Activated CD4-positive, alpha-beta memory T cell treated with anti-CD3 and anti-CD28 coated beads, Interleukin-2, amount 10 ng/mL, durations not matched to agents 7 days and 5 days (primary cell): ENCODE results near the gene CLDN15. TPM values are rescaled to one million over a fixed set of nuclear protein-coding genes. Genes with fewer than 3 reads are reported as not detected.

Source experiments
- CTCF ChIA-PET: fragments of 350-600 bp; sonication (Branson Sonifier 250); formaldehyde crosslinking; loops from one replicate; lab custom pipeline; 2021; ENCODE audit warnings: antibody characterized with exemption, inconsistent platforms; lab: Charles Lee
- POLR2A ChIA-PET: fragments of 350-600 bp; sonication (Branson Sonifier 250); formaldehyde crosslinking; loops from one replicate; lab custom pipeline; 2021; ENCODE audit warnings: antibody characterized with exemption; lab: Charles Lee
- DNase-seq: peaks from one replicate; pipeline ENCODE4 v3.0.0-alpha.2; 2020
- H3K27ac Mint-ChIP-seq: one replicate; pipeline ENCODE4 v1.8.0; 2021; ENCODE audit warnings: mild to moderate bottlenecking, mixed read lengths
- H3K27me3 Mint-ChIP-seq: one replicate; pipeline ENCODE4 v1.8.0; 2021; ENCODE audit warnings: mixed read lengths
- H3K36me3 Mint-ChIP-seq: one replicate; pipeline ENCODE4 v1.8.0; 2021; ENCODE audit warnings: low read depth, mixed read lengths
- H3K4me1 Mint-ChIP-seq: one replicate; pipeline ENCODE4 v1.8.0; 2021; ENCODE audit warnings: mixed read lengths
- H3K4me3 Mint-ChIP-seq: one replicate; pipeline ENCODE4 v1.8.0; 2021; ENCODE audit warnings: mild to moderate bottlenecking, mixed read lengths
- H3K9me3 Mint-ChIP-seq: one replicate; pipeline ENCODE4 v1.8.0; 2021; ENCODE audit warnings: mixed read lengths
- total RNA-seq, 2 experiments: library from RNA; stranded (reverse); gene quantifications; one replicate each; pipeline ENCODE4 v1.2.3, GENCODE V29; 2021

The CLDN15 gene
- total RNA-seq, 2 experiments from 2014 or later = 19.7 to 20.6 TPM

DNA sequence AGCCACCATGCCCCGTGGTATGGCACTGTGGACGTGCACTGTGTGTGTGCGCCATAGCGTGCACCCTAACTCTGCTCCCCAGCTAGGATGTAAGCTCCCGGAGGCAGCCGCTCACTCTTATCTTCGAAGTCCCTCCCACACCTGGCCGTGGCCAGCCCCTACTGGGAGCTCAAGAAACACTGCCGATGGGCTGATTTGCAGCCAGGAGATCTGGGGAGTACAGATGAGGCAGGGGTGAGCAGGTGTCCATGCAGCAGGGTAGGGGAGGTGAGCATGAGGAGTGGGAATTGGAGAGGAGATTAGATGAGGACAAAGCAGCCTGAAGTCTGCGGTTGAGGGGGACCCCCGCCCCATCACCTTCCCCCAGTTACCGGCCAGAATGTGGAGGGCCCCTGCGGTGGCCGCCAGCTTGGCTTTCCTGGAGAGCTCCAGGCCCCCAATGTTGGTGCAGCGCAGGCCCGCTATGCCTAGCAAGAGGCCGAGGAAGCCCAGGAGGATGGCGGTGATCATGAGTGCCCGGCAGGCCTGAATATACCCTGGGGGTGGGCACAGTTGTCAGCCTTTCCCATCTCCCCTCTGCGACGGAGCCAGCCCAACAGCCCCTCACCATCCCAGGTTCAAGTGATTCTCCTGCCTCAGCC lies 3.6 kb downstream of the CLDN15 start:
- Mint-ChIP-seq H3K27ac (no peak overlapping the region), H3K4me3 (no peak overlapping the region), H3K9me3 (no peaks in the 10 kb centered on the region), H3K36me3 (peaks cover 7% of the 10 kb centered on the region), H3K4me1 (peaks cover 2% of the 10 kb centered on the region), H3K27me3 (no peaks in the 10 kb centered on the region)
- CTCF ChIA-PET = interaction anchor here (1.6 to 2.1 kb wide), 2 partner anchors 10 to 90 kb away, joined by 3 to 11 read pairs; no protein-coding TSS in a partner anchor
- DNase-seq = no peak
- POLR2A ChIA-PET = interaction anchor here (1.7 kb wide), 1 partner anchor 10 kb away, joined by 7 read pairs; no protein-coding TSS in a partner anchor

DNA sequence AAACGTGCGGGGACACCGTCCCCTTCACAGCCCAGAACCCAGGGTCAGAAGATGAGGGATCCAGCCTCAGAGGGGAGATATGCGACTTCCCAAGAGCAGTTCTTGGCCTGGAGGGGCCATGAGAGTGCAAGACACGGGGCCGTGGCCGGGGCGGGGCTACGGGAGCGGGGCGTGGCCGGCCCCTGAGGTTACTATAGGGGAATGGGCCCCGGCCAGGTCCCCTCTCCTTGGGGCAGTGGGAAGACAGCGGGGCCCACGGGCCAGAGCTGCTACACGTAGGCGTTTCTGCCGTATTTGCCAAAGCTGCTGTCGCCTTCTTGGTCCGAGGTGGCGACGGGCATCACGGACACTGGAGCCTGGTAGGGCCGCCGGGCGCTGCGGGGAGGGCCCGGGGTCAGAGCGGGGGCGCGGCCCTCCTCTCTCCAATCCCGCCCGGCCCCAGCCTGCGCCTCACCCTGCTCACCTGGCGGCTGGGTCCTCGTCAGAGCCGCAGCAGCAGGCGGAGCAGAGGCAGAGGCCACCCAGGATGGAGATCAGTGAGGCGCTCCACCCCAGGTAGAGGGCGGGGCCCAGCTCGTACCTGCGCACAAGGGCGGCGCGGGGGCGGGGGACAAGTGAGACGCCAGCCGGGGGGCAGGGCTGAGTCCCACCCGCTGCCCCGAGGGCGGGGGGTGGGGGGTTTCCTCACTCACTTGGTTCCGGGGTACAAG lies 5.3 kb downstream of the CLDN15 start:
- H3K36me3 Mint-ChIP-seq = peaks cover 7% of the 10 kb centered on the region
- H3K4me1 Mint-ChIP-seq = peaks cover 2% of the 10 kb centered on the region
- POLR2A ChIA-PET = no interaction called here
- H3K27me3 Mint-ChIP-seq = no peaks in the 10 kb centered on the region
- H3K27ac Mint-ChIP-seq = no peak overlapping the region
- H3K4me3 Mint-ChIP-seq = no peak overlapping the region
- H3K9me3 Mint-ChIP-seq = no peaks in the 10 kb centered on the region
- CTCF ChIA-PET = no interaction called here
- DNase-seq = no peak

- H3K4me1 Mint-ChIP-seq = peaks cover 2% of the 10 kb centered on the region
- ChIA-PET POLR2A (no interaction called here), CTCF (interaction anchor here (0.7 kb wide), 1 partner anchor 12 kb away, joined by 4 read pairs; no protein-coding TSS in a partner anchor)
- H3K4me3 Mint-ChIP-seq = no peak overlapping the region
- peaks cover 10% of the 10 kb centered on the region for H3K36me3 Mint-ChIP-seq
- no peak for DNase-seq
- H3K27me3 Mint-ChIP-seq = no peaks in the 10 kb centered on the region
- H3K9me3 Mint-ChIP-seq = no peaks in the 10 kb centered on the region
- no peak overlapping the region for H3K27ac Mint-ChIP-seq
Observed at GRCh38 chr7:101231644-101232043, 6.0 kb downstream of the CLDN15 start.

GRCh38 chr7:101226721-101227120 lies 10.9 kb downstream of the CLDN15 start:
- H3K4me3 Mint-ChIP-seq = no peak overlapping the region
- ChIA-PET POLR2A (interaction anchor here (1.5 to 2.3 kb wide), 2 partner anchors 9 to 10 kb away, joined by 3 to 12 read pairs; partner anchors contain the start of genes PLOD3 and ZNHIT1), CTCF (interaction anchor here (0.7 to 2.1 kb wide), 3 partner anchors 9 to 18 kb away, joined by 3 to 8 read pairs (median 3); partner anchors contain the start of genes PLOD3 and ZNHIT1)
- peaks cover 33% of the 10 kb centered on the region for H3K36me3 Mint-ChIP-seq
- no peak for DNase-seq
- peaks cover 2% of the 10 kb centered on the region for H3K4me1 Mint-ChIP-seq
- H3K27me3 Mint-ChIP-seq = no peaks in the 10 kb centered on the region
- H3K9me3 Mint-ChIP-seq = no peaks in the 10 kb centered on the region
- H3K27ac Mint-ChIP-seq = no peak overlapping the region

GRCh38 chr7:101225650-101226049 lies 12.0 kb downstream of the CLDN15 start:
- Mint-ChIP-seq H3K4me3 (no peak overlapping the region), H3K36me3 (peaks cover 34% of the 10 kb centered on the region), H3K4me1 (peaks cover under 1% of the 10 kb centered on the region), H3K27me3 (no peaks in the 10 kb centered on the region), H3K9me3 (no peaks in the 10 kb centered on the region), H3K27ac (no peak overlapping the region)
- ChIA-PET POLR2A (interaction anchor here (1.5 kb wide), 1 partner anchor 18 kb away, joined by 3 read pairs; no protein-coding TSS in a partner anchor), CTCF (interaction anchor here (1.4 kb wide), 1 partner anchor 33 kb away, joined by 3 read pairs; no protein-coding TSS in a partner anchor)
- DNase-seq = no peak

GRCh38 chr7:101223528-101223927 lies 14.1 kb downstream of the CLDN15 start:
- Mint-ChIP-seq H3K27me3 (no peaks in the 10 kb centered on the region), H3K4me3 (no peak overlapping the region), H3K27ac (no peak overlapping the region), H3K9me3 (no peaks in the 10 kb centered on the region), H3K36me3 (peaks cover 32% of the 10 kb centered on the region), H3K4me1 (peaks cover 15% of the 10 kb centered on the region)
- CTCF ChIA-PET = no interaction called here
- POLR2A ChIA-PET = interaction anchor here (0.6 kb wide), 1 partner anchor 138 kb away, joined by 3 read pairs; no protein-coding TSS in a partner anchor
- no peak for DNase-seq

DNA sequence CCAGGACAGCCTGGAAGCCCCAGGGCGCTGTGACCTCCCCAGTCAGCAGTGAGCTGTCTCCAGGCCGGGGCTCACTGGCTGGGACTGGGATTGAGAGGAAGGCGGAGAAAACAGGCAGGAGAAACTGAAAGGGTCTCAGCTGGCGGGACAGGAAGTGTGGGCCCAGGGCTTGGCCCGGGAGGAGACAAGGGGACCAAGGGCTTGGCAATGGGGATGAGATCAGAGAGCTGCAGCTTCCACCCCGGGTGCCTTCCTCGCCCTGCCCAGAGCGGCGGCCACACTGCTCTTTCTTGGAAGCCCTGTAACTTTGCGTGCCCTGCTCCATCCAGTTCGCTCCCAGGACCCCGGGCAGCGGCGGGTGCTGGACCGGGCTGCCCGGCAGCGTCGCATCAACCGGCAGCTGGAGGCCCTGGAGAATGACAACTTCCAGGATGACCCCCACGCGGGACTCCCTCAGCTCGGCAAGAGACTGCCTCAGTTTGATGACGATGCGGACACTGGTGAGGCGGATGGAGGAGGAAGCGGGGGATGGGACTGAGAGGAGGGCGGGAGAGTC lies 15.2 kb downstream of the CLDN15 start:
- no peaks in the 10 kb centered on the region for H3K9me3 Mint-ChIP-seq
- H3K27ac Mint-ChIP-seq = no peak overlapping the region
- POLR2A ChIA-PET = no interaction called here
- peaks cover 32% of the 10 kb centered on the region for H3K36me3 Mint-ChIP-seq
- peaks cover 19% of the 10 kb centered on the region for H3K4me1 Mint-ChIP-seq
- no peak overlapping the region for H3K4me3 Mint-ChIP-seq
- no peak for DNase-seq
- H3K27me3 Mint-ChIP-seq = no peaks in the 10 kb centered on the region
- CTCF ChIA-PET = interaction anchor here (0.7 kb wide), 1 partner anchor 78 kb away, joined by 3 read pairs; no protein-coding TSS in a partner anchor

GRCh38 chr7:101220295-101220694 lies 17.3 kb downstream of the CLDN15 start:
- no peak overlapping the region for H3K4me3 Mint-ChIP-seq
- ChIA-PET CTCF (interaction anchor here (0.9 to 5.4 kb wide), 4 partner anchors 24 to 77 kb away, joined by 3 to 74 read pairs (median 5); partner anchors contain the start of gene FIS1), POLR2A (interaction anchor here (5.0 kb wide), 1 partner anchor 25 kb away, joined by 61 read pairs; the partner anchor contains the start of gene FIS1)
- no peaks in the 10 kb centered on the region for H3K27me3 Mint-ChIP-seq
- H3K4me1 Mint-ChIP-seq = peaks cover 32% of the 10 kb centered on the region
- H3K27ac Mint-ChIP-seq = no peak overlapping the region
- H3K9me3 Mint-ChIP-seq = no peaks in the 10 kb centered on the region
- no peak for DNase-seq
- H3K36me3 Mint-ChIP-seq = peaks cover 37% of the 10 kb centered on the region

DNA sequence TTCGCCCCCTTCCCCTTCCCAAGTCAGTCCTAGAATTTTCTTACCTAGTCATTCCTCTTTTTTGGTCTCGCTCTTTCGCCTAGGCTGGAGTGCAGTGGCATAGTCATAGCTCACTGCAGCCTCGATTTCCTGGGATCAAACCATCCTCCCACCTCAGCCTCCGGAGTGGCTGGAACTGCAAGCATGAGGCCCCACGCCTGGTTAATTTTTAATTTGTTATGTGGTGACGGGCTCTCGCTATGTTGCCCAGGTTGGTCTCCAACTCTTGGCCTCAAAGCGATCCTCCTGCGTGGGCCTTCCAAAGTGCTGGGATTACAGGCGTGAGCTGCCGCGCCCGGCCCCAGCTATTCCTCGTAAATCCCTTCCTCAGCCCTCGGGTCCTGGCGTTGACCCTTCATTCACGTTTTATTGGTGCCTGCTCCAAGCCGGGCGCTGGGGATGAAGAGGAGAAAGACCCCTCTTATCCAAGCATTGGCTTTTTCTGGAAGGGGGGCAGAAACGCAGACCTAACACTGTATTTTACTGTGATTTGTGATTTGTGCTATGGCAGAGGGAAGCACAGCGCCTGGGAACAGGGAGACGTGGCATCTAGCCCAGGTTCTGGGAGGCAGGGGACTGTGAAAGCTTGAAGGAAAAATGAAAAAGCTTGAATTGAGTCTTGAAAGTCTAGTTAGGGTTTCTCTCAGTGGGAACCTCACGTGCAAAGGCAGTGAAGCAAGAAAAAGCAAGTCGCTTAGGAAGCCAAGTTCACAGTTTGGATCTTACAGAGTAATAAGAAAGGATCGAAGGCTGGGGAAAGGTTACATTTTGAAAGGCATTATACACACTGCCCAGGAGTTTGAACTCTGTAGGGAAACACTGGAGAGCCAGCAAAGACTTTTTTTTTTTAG lies 19.1 kb downstream of the CLDN15 start:
- no peaks in the 10 kb centered on the region for H3K9me3 Mint-ChIP-seq
- CTCF ChIA-PET = interaction anchor here (0.8 to 5.4 kb wide), 21 partner anchors 9 to 513 kb away, joined by 3 to 74 read pairs (median 6); partner anchors contain the start of genes CLDN15, FIS1, POP7 and SRRT
- no peaks in the 10 kb centered on the region for H3K27me3 Mint-ChIP-seq
- POLR2A ChIA-PET = interaction anchor here (0.6 to 5.0 kb wide), 15 partner anchors 9 to 344 kb away, joined by 3 to 61 read pairs (median 7); partner anchors contain the start of genes CLDN15, FIS1, SRRT and TRIM56
- H3K4me1 Mint-ChIP-seq = peaks cover 35% of the 10 kb centered on the region
- H3K36me3 Mint-ChIP-seq = peaks cover 31% of the 10 kb centered on the region
- no peak for DNase-seq
- H3K4me3 Mint-ChIP-seq = peak overlapping the region; percentile 96
- H3K27ac Mint-ChIP-seq = peak overlapping the region; percentile 87

- peak within 1 kb of the TSS; percentile 96 for H3K4me3 Mint-ChIP-seq
- CTCF ChIA-PET = interaction anchor here (0.5 to 5.4 kb wide), 25 partner anchors 10 to 1230 kb away, joined by 3 to 74 read pairs (median 5); partner anchors contain the start of genes CLDN15, FIS1, POP7 and SERPINE1
- H3K9me3 Mint-ChIP-seq = no peaks in the 10 kb centered on the region
- H3K36me3 Mint-ChIP-seq = peaks cover 24% of the 10 kb centered on the region
- H3K27me3 Mint-ChIP-seq = no peaks in the 10 kb centered on the region
- H3K27ac Mint-ChIP-seq = peak within 1 kb of the TSS; percentile 87
- peak; percentile 97 for DNase-seq
- POLR2A ChIA-PET = interaction anchor here (0.6 to 5.0 kb wide), 20 partner anchors 10 to 788 kb away, joined by 3 to 61 read pairs (median 4); partner anchors contain the start of genes CLDN15, FIS1, MEPCE and POP7
- H3K4me1 Mint-ChIP-seq = peaks cover 35% of the 10 kb centered on the region
Observed at GRCh38 chr7:101217388-101218235, 20.0 kb downstream of the CLDN15 start, which contains the start of the genes PLOD3 and ZNHIT1. Gene PLOD3, minus strand, starts transcription at chr7:101217581. Its CDS starts 307 bp downstream, at chr7:101217274. Gene ZNHIT1, plus strand, starts transcription at chr7:101218165. Its CDS starts 31 bp downstream, at chr7:101218196.
